ENCODE data around the gene RYR1.

- no peak for TF ChIP-seq POLR2A (IDR thresholded peaks at IDR 0.05; ENCODE audit: extremely low read depth, insufficient read length)
- no peak for TF ChIP-seq CTCF (IDR thresholded peaks at IDR 0.05; ENCODE audit: low read depth, low read length)
- TF ChIP-seq MYC (IDR thresholded peaks at IDR 0.05; ENCODE audit: low read depth, low read length), result no peak
These were observed 16.0 kb downstream of the RYR1 start for GRCh38 chr19:38449518-38449917.
